ENCODE results near the gene CDX1.

CDX1 gene

DNA sequence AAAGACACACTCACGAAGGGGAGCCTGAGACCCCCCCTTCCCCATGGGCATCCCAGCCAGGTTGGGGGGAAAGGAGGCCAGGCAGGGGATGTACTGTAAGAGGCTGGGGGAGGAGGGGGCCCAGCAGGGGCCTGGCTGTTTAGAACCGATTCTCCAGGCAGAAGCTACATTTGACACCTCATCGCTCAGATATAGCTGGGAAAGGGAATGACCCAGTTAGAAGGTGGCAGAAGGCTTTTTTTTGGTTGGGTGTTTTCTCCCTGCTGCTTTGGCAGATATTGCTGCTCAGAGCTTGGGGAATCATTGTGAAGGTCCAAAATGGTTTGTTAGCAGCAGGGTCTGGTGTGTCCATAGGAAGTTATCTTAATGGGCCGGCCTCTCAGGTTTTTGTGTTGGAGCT, 6.0 kb downstream of the CDX1 start:
- H3K4me3 ChIP-seq (ENCODE audit: control insufficient read depth, low read depth, low read length) = no peak overlapping the region
- TF ChIP-seq, protein P1, sequence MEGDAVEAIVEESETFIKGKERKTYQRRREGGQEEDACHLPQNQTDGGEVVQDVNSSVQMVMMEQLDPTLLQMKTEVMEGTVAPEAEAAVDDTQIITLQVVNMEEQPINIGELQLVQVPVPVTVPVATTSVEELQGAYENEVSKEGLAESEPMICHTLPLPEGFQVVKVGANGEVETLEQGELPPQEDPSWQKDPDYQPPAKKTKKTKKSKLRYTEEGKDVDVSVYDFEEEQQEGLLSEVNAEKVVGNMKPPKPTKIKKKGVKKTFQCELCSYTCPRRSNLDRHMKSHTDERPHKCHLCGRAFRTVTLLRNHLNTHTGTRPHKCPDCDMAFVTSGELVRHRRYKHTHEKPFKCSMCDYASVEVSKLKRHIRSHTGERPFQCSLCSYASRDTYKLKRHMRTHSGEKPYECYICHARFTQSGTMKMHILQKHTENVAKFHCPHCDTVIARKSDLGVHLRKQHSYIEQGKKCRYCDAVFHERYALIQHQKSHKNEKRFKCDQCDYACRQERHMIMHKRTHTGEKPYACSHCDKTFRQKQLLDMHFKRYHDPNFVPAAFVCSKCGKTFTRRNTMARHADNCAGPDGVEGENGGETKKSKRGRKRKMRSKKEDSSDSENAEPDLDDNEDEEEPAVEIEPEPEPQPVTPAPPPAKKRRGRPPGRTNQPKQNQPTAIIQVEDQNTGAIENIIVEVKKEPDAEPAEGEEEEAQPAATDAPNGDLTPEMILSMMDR (IDR thresholded peaks at IDR 0.05; ENCODE audit: control insufficient read depth, insufficient read depth, low read depth, low read length, missing control alignments) = no peak

DNA sequence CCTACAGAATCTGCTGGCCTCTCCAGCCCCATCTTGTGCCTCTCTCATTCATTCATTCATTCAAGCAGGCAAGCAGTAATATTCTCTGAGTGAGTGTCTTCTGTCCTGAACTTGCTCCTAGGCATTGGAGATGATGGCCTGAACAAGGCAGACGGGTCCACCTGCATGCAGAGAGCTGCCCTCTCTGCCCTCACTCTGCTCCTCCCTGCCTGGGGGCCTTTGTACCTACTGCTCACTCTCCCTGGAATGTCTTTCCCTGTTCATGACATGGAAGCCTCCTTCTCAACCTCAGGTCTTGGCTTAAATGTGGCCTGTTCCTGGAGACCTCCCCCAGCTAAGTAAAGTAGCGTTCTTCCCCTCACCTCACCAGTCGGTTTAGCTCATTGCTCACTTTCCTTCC, 6.6 kb downstream of the CDX1 start:
- H3K4me3 ChIP-seq (ENCODE audit: control insufficient read depth, low read depth, low read length) = no peak overlapping the region
- TF ChIP-seq, protein P1 (IDR thresholded peaks at IDR 0.05; ENCODE audit: control insufficient read depth, insufficient read depth, low read depth, low read length, missing control alignments) = no peak
- no peak for DNase-seq (ENCODE audit: low read depth)

More for the DNA sequence above, 6.0 kb downstream of the CDX1 start:
- no peak for DNase-seq (ENCODE audit: low read depth)

DNA sequence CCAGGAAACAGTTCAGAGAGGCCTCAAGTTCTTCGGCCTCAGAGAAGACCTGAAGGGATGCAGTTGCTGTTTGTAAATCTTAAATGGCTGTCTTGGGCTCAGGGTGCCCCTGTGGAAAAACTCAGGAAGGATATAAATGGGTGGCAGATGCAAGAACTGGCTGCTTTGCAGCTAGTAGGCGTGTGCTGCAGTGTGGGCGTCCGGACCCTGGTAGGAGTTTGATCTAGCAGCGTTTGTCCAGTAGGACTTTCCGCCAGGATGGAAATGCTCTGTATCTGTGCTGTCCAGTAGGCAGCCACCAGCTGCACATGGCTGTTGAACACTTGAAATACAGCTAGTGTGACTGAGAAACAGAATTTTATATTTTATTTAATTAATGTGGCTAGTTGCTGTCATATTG, 7.7 kb downstream of the CDX1 start:
- TF ChIP-seq, protein P1 (IDR thresholded peaks at IDR 0.05; ENCODE audit: control insufficient read depth, insufficient read depth, low read depth, low read length, missing control alignments) = no peak
- no peak overlapping the region for H3K4me3 ChIP-seq (ENCODE audit: control insufficient read depth, low read depth, low read length)
- DNase-seq (ENCODE audit: low read depth) = no peak

DNA sequence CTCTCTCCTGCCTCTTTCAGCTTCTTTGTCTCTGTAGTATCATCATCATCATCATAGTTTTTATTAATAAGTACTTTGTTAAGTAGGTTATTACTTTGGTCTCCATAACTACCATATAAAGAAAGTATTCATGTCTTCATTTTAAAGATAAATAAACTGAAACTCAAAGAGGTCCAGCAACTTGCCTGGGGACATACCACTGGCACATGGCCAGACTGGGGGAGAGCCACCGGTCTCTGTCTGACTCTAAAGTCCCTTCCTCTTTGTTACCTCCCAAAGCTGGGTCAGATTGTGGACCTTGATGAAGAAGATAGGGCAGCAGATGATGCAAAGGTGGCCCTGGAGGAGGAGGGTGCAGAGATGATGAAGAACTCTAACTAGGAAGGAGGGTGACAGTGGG, 8.5 kb downstream of the CDX1 start:
- no peak for DNase-seq (ENCODE audit: low read depth)
- no peak overlapping the region for H3K4me3 ChIP-seq (ENCODE audit: control insufficient read depth, low read depth, low read length)
- TF ChIP-seq, protein P1 (IDR thresholded peaks at IDR 0.05; ENCODE audit: control insufficient read depth, insufficient read depth, low read depth, low read length, missing control alignments) = no peak

DNA sequence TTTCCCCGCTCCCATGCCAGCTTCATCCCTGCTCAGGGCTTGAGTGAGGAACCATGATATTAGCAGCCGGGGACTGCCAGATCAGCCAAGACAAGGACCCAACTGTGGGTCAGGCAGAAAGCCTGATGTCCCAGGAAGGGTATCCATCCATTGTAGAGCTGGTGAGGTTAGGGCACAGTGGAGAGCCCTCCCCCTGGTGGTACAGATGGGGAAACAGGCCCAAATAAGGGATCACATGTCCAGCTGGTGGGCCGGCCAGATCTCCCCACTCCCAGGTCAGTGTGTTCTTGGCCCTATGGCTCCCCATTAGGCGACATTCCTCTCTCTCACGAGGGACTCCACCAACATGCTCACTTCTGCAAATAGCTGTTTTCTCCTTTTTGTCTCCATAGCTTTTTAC, 9.0 kb downstream of the CDX1 start:
- TF ChIP-seq, protein P1 (IDR thresholded peaks at IDR 0.05; ENCODE audit: control insufficient read depth, insufficient read depth, low read depth, low read length, missing control alignments) = peak; percentile 65
- DNase-seq (ENCODE audit: low read depth) = no peak

DNA sequence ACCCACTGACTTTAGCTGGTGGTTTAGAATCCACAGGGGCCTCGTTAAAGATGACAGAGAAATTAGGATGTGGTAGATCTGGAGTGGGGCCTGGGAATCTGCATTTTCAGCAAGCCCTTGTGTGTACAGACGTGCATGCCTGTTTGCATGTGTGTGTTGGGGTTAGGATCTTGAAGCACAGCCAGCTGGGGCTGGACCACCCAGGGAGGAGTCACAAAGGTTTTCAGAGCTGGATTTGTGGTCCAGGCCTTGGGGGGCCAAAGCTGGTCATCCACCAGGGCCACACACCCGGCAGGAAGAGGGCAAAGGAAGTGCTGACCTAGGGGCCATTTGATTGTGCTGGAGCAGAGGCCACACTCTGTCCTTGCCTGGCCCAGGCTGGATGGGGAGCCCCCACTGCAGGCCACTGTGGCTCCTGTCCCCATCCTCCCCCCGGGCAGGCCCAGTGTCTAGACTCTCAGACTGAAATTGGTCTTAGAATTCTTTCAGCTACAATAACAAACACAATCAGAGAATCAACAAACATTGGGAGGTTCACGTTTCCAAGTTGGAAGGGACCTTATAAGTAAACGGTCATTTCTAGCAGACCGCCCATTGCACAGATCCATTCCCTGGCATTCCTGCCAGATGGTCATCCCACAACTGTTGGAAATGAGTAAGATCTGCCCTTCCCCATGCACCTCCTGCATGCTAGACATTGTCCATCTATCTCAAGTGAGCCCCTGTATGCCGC, 10.3 kb downstream of the CDX1 start:
- H3K4me3 ChIP-seq (ENCODE audit: control insufficient read depth, low read depth, low read length) = no peak overlapping the region
- TF ChIP-seq, protein P1 (IDR thresholded peaks at IDR 0.05; ENCODE audit: control insufficient read depth, insufficient read depth, low read depth, low read length, missing control alignments) = no peak
- no peak for DNase-seq (ENCODE audit: low read depth)

More for the DNA sequence above, 9.0 kb downstream of the CDX1 start:
- no peak overlapping the region for H3K4me3 ChIP-seq (ENCODE audit: control insufficient read depth, low read depth, low read length)

All from AG09309 (cell line).